ENCODE data around the gene ACTBL2.

The ACTBL2 gene

DNA sequence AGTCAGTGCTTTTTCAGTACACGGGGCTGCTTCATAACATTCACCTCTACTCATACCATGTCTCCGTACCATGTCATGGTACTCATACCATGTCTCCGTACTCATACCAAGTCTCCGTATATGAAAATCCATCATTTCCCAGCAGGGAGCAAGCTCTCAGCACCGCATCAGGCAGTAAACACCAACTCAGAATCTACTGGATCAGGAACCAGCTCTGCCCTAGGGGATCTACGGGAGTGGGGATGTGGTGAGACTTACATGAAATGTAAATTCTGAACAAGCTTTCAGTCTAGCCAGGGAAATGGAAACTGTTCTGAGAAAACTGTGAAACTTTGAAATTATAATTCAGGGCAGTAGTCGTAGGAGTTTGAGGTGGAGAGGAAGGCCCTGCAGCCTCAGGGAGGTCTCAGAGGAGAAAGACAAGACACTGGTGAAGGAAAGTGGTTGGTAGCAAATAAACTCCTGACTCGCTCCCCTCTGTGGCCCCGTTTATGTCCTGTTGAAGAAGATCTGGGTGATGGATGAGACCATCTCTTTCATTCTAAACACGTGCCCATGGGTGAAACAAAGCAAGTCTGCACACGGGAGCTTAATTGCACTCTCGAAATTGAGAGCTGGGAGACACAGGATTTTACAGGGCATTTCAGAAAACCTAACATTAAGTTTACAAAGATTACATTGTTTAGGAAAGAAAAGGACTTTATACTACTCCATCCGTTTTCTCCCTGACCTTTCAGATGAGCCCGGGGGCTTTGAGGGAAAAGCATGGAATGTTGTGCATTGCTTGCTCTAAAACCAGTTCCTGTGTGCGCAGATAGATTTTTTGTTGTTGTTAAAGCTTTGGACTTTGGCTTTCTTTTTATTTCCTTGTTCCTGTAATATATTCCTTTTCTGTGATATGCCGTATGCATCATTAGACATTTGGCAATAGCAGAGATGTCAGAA lies 26.8 kb downstream of the ACTBL2 start:
- H3K4me3 ChIP-seq (ENCODE audit: low read depth in 1 of 2, low read length in 2 of 2) = no peak overlapping the region
- H3K36me3 ChIP-seq (ENCODE audit: insufficient read depth, low read length) = no peaks in the 10 kb centered on the region
- H3K9ac ChIP-seq (ENCODE audit: low read length) = no peak overlapping the region
- H3K4me1 ChIP-seq (ENCODE audit: insufficient read depth, low read length) = no peaks in the 10 kb centered on the region
- H3K27me3 ChIP-seq (ENCODE audit: control insufficient read depth in 1 of 2, insufficient read depth in 2 of 2, low read length in 2 of 2) = no peaks in the 10 kb centered on the region
- no peak overlapping the region for H3K27ac ChIP-seq (ENCODE audit: low read depth, low read length)
- H3K9me3 ChIP-seq (ENCODE audit: low read length) = no peaks in the 10 kb centered on the region

DNA sequence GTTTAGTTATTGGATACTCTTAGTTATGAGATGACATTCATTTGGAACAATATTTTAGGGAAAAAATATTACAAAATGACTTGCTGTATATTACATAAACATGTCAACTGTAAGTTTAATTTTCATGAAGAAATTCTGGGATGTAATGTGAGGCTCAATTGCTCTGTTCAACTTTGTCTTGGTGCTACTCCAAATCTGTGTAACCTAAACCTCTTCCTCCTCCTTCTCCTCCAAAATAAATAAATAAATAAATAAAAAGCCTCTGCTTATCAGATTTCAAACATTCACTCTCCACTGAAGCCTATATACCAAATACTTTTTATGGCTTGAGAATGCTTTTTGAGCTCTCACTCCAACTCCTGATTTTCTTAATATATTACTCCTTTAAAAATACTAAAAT lies 27.7 kb downstream of the ACTBL2 start:
- Histone ChIP-seq H3K9me3 (ENCODE audit: low read length) (no peaks in the 10 kb centered on the region), H3K4me1 (ENCODE audit: insufficient read depth, low read length) (no peaks in the 10 kb centered on the region), H3K9ac (ENCODE audit: low read length) (no peak overlapping the region), H3K27ac (ENCODE audit: low read depth, low read length) (no peak overlapping the region), H3K4me3 (ENCODE audit: low read depth in 1 of 2, low read length in 2 of 2) (no peak overlapping the region), H3K27me3 (ENCODE audit: control insufficient read depth in 1 of 2, insufficient read depth in 2 of 2, low read length in 2 of 2) (no peaks in the 10 kb centered on the region), H3K36me3 (ENCODE audit: insufficient read depth, low read length) (no peaks in the 10 kb centered on the region)

DNA sequence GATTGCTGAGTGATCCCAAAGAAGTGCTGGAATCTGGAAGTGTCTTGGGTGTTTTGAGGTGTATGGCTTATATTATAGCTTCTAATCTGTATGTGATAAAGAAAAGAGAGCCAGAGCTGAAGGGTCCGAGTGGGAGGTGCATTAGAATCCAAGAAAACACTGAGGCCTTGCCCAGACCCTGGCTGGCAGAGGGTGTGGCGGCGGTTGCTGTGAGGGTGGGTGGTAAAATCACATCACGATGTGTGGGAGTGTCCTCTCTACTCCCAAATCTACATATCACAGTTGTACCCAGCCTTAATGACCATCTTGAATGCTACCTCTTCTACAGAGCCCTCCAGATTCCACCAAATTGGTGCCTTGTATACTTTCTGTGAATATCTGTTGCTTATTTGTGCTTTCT lies 28.9 kb downstream of the ACTBL2 start:
- Histone ChIP-seq H3K9me3 (ENCODE audit: low read length) (no peaks in the 10 kb centered on the region), H3K4me1 (ENCODE audit: insufficient read depth, low read length) (no peaks in the 10 kb centered on the region), H3K27ac (ENCODE audit: low read depth, low read length) (no peak overlapping the region), H3K4me3 (ENCODE audit: low read depth in 1 of 2, low read length in 2 of 2) (no peak overlapping the region), H3K27me3 (ENCODE audit: control insufficient read depth in 1 of 2, insufficient read depth in 2 of 2, low read length in 2 of 2) (no peaks in the 10 kb centered on the region), H3K9ac (ENCODE audit: low read length) (no peak overlapping the region), H3K36me3 (ENCODE audit: insufficient read depth, low read length) (no peaks in the 10 kb centered on the region)

DNA sequence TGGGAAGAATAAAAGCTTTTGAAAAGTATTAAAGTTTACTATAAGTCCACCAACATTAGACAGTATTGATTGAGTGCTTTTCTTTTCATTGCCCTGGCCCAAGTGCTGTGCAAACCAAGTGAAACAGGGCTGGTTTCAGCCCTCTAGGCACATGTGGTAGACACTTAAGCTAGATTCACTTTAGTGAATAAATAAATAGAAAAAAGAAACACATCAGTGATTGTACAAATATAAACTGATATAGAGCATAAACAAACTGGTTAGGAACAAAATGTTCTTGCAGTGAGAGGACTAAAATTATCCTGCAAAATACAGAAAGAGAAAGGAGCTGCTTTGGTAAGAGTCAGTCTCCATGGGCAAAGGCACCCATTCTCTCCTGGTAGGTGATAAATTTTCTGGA lies 29.7 kb downstream of the ACTBL2 start:
- H3K9ac ChIP-seq (ENCODE audit: low read length) = no peak overlapping the region
- H3K9me3 ChIP-seq (ENCODE audit: low read length) = no peaks in the 10 kb centered on the region
- H3K27ac ChIP-seq (ENCODE audit: low read depth, low read length) = no peak overlapping the region
- H3K36me3 ChIP-seq (ENCODE audit: insufficient read depth, low read length) = no peaks in the 10 kb centered on the region
- H3K4me3 ChIP-seq (ENCODE audit: low read depth in 1 of 2, low read length in 2 of 2) = no peak overlapping the region
- H3K4me1 ChIP-seq (ENCODE audit: insufficient read depth, low read length) = no peaks in the 10 kb centered on the region
- H3K27me3 ChIP-seq (ENCODE audit: control insufficient read depth in 1 of 2, insufficient read depth in 2 of 2, low read length in 2 of 2) = no peaks in the 10 kb centered on the region

DNA sequence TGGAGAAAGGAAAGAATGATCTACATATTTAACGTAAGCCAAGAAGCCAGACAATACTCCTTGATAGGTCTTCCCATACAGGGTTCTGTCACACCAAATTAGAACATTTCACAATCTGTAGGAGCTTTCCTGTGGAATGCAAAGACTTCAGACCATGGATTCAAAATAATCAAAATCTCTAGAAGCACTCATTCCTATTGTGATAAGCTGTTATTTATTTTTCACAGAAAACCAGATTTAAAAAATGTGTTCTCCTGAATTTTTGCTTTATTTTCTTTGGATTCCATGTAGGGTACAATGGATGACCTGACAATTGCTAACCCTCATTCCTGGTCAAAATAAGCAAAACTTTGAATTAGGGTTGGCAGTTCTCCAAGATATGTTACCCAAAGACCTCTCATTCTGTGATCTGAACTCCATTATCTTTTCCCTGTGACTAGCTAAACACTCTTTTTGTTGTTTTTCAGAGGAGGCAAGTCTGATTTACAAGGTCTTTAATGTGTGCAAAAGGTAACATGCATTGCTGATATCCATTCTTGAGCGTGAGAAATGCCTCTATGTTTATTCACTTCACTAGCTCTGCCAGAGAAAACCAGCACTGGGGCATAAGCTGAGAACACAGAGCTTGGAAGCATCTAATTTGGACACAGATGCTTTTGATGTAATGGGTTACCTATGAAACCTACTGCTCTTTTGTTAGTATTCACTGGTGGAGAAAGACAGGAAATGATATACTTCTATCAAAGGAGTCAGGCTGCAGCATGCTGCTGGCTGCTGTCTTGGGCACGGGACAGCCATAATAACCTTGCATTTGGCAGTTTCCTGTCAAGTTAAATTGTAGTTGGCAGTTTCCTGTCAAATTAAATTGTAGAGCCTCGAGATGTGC lies 31.4 kb downstream of the ACTBL2 start:
- no peaks in the 10 kb centered on the region for H3K27me3 ChIP-seq (ENCODE audit: control insufficient read depth in 1 of 2, insufficient read depth in 2 of 2, low read length in 2 of 2)
- H3K9ac ChIP-seq (ENCODE audit: low read length) = no peak overlapping the region
- H3K4me1 ChIP-seq (ENCODE audit: insufficient read depth, low read length) = no peaks in the 10 kb centered on the region
- H3K4me3 ChIP-seq (ENCODE audit: low read depth in 1 of 2, low read length in 2 of 2) = no peak overlapping the region
- H3K9me3 ChIP-seq (ENCODE audit: low read length) = no peaks in the 10 kb centered on the region
- H3K27ac ChIP-seq (ENCODE audit: low read depth, low read length) = no peak overlapping the region
- H3K36me3 ChIP-seq (ENCODE audit: insufficient read depth, low read length) = no peaks in the 10 kb centered on the region

DNA sequence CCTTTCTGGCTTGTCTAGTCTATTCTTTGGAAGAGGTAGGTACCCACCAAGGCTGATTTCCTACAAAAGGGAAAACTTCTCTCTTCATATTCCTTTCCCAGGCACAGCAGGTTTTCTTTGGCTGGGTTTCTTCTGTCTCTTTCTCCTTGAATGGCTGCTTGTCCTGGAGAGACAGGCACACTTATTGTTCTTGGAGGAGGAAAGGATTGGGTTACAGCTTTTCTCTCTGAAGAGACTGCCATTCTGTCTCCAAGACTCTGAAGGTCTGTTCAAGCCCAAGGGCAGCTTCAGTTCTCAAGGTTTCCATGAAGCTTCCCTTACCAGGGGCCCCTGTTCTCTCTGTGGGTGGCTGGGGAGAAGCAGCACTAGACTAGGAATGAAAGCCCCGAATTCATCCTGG lies 33.9 kb downstream of the ACTBL2 start:
- Histone ChIP-seq H3K4me1 (ENCODE audit: insufficient read depth, low read length) (peaks cover 5% of the 10 kb centered on the region), H3K36me3 (ENCODE audit: insufficient read depth, low read length) (no peaks in the 10 kb centered on the region), H3K27ac (ENCODE audit: low read depth, low read length) (no peak overlapping the region), H3K9ac (ENCODE audit: low read length) (no peak overlapping the region), H3K4me3 (ENCODE audit: low read depth in 1 of 2, low read length in 2 of 2) (no peak overlapping the region), H3K27me3 (ENCODE audit: control insufficient read depth in 1 of 2, insufficient read depth in 2 of 2, low read length in 2 of 2) (no peaks in the 10 kb centered on the region), H3K9me3 (ENCODE audit: low read length) (no peaks in the 10 kb centered on the region)

DNA sequence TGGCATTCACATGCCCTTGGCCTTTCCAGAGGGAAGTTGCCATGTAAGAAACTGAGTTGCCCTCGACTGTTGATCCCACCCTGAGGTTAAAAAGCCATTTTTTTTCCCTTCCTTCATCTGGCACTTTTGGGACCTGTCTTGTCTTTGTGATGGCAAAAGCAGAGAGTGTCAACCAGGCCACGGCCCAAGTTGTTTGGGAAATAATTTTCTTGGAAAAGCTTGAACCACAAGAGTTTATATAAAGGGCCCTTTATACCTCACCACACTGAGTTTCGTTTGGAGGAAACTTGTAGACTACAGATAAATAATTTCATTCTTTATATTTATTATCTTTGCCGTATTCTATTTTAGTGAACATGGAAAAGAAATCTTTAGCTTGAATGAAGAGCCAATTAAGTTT lies 34.3 kb downstream of the ACTBL2 start:
- H3K36me3 ChIP-seq (ENCODE audit: insufficient read depth, low read length) = no peaks in the 10 kb centered on the region
- H3K9me3 ChIP-seq (ENCODE audit: low read length) = no peaks in the 10 kb centered on the region
- no peak overlapping the region for H3K9ac ChIP-seq (ENCODE audit: low read length)
- H3K4me3 ChIP-seq (ENCODE audit: low read depth in 1 of 2, low read length in 2 of 2) = no peak overlapping the region
- H3K27me3 ChIP-seq (ENCODE audit: control insufficient read depth in 1 of 2, insufficient read depth in 2 of 2, low read length in 2 of 2) = no peaks in the 10 kb centered on the region
- no peak overlapping the region for H3K27ac ChIP-seq (ENCODE audit: low read depth, low read length)
- H3K4me1 ChIP-seq (ENCODE audit: insufficient read depth, low read length) = peaks cover 5% of the 10 kb centered on the region

DNA sequence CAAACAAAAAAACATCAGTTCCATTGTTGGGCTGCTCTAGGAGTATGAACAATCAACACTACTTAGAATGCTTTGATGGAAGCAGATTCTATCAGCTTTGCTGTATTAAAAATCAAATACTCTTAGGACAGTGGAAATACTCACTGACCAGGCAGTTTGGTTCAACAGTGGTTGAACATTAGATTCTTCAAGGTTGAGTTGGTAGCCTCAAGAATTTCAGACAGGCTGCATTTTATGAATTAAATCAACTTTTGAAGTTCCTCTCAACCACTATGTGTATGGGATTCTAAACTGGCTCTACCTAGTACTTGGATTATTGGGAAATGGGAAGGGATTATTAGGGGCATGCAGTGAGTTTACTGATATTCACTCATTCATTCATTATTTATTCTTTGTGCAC lies 35.0 kb downstream of the ACTBL2 start:
- Histone ChIP-seq H3K36me3 (ENCODE audit: insufficient read depth, low read length) (no peaks in the 10 kb centered on the region), H3K27ac (ENCODE audit: low read depth, low read length) (no peak overlapping the region)

DNA sequence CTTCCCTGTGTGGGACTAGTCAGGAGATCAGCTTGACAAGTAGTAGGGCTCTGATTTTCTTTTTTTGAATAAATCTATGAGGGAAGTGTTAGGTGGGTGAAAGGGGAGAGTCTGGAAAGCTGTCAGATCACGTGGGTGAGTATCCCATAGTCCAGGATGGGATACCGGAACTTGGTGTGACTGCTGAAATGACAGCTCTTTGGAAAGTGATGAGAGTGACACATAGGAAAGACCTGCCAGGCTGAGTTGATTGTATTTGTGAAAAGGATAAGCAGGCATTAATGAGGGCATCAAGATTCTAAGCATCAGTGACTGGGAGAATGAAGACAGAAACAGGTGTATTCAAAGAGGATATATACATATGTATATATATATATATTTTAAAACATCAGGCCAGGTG lies 35.6 kb downstream of the ACTBL2 start:
- Histone ChIP-seq H3K9me3 (ENCODE audit: low read length) (no peaks in the 10 kb centered on the region), H3K4me3 (ENCODE audit: low read depth in 1 of 2, low read length in 2 of 2) (no peak overlapping the region), H3K27me3 (ENCODE audit: control insufficient read depth in 1 of 2, insufficient read depth in 2 of 2, low read length in 2 of 2) (no peaks in the 10 kb centered on the region), H3K36me3 (ENCODE audit: insufficient read depth, low read length) (no peaks in the 10 kb centered on the region), H3K4me1 (ENCODE audit: insufficient read depth, low read length) (peaks cover 5% of the 10 kb centered on the region), H3K9ac (ENCODE audit: low read length) (no peak overlapping the region), H3K27ac (ENCODE audit: low read depth, low read length) (no peak overlapping the region)

More for the DNA sequence above, 35.0 kb downstream of the ACTBL2 start:
- Histone ChIP-seq H3K9me3 (ENCODE audit: low read length) (no peaks in the 10 kb centered on the region), H3K9ac (ENCODE audit: low read length) (no peak overlapping the region), H3K4me1 (ENCODE audit: insufficient read depth, low read length) (peaks cover 5% of the 10 kb centered on the region), H3K27me3 (ENCODE audit: control insufficient read depth in 1 of 2, insufficient read depth in 2 of 2, low read length in 2 of 2) (no peaks in the 10 kb centered on the region), H3K4me3 (ENCODE audit: low read depth in 1 of 2, low read length in 2 of 2) (no peak overlapping the region)

DNA sequence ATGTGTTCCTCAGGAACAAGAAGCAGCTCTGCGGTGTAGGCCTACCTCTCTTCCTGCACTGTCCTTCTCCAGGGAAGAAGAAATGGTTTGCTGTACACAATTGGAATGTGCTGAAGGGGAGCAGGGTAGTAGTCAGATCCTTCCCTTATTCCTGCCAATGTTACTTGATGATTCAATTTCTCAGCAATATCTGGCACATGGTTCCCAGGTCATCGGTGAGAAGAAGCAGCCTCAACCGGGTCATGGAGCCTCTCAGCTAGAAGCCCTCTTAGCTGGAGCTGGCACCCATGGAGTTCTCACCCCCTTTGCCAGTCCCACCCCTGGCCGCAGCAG lies 36.9 kb downstream of the ACTBL2 start:
- no peak overlapping the region for H3K4me3 ChIP-seq (ENCODE audit: low read depth in 1 of 2, low read length in 2 of 2)
- H3K36me3 ChIP-seq (ENCODE audit: insufficient read depth, low read length) = no peaks in the 10 kb centered on the region
- no peak overlapping the region for H3K27ac ChIP-seq (ENCODE audit: low read depth, low read length)
- no peak overlapping the region for H3K9ac ChIP-seq (ENCODE audit: low read length)
- H3K9me3 ChIP-seq (ENCODE audit: low read length) = no peaks in the 10 kb centered on the region
- H3K27me3 ChIP-seq (ENCODE audit: control insufficient read depth in 1 of 2, insufficient read depth in 2 of 2, low read length in 2 of 2) = no peaks in the 10 kb centered on the region
- H3K4me1 ChIP-seq (ENCODE audit: insufficient read depth, low read length) = peaks cover 5% of the 10 kb centered on the region

DNA sequence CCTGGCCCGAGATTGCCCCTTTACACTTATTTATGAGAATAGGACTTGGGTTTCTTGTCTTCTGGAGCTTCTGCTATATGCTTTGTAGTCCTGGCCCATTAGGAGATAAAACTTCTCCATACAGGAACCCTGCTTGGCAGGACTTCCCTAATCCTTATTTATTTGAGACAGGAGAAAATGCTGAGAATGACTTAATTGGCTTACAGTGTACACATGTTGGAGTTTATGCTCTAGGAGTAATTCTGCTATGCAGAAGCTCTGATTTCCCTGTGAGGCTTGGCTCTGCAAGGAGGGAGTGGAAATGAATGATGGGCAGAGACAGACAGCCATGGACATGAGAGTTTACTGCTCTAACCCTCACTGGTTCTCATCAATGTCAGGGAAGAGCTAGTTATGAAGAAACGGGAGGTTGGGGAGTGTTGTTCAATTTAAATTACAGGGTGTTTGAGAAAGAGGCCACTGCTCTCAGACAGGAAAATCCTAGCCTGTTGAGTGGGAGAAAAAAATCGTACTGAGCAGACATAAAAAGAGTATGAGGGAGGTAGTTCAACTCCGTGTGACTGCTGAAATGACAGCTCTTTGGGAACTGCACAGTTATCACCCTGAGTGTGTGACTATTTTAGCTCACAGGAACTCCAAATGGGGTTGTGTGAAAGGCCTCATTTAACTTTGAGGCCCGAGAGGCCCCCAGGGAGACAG lies 37.5 kb downstream of the ACTBL2 start:
- H3K27ac ChIP-seq (ENCODE audit: low read depth, low read length) = no peak overlapping the region

More for the DNA sequence above, 37.5 kb downstream of the ACTBL2 start:
- no peaks in the 10 kb centered on the region for H3K36me3 ChIP-seq (ENCODE audit: insufficient read depth, low read length)
- no peak overlapping the region for H3K4me3 ChIP-seq (ENCODE audit: low read depth in 1 of 2, low read length in 2 of 2)
- no peak overlapping the region for H3K9ac ChIP-seq (ENCODE audit: low read length)
- no peaks in the 10 kb centered on the region for H3K9me3 ChIP-seq (ENCODE audit: low read length)
- H3K27me3 ChIP-seq (ENCODE audit: control insufficient read depth in 1 of 2, insufficient read depth in 2 of 2, low read length in 2 of 2) = no peaks in the 10 kb centered on the region
- peaks cover 5% of the 10 kb centered on the region for H3K4me1 ChIP-seq (ENCODE audit: insufficient read depth, low read length)

Data from muscle layer of colon (tissue), 2 donors.